H7 (cell line): ENCODE data around the gene CYP17A1. TPM values are rescaled to one million over a fixed set of nuclear protein-coding genes. Genes with fewer than 3 reads are reported as not detected.
"Not testable (repeated sequence)": the region's sequence is repeated elsewhere in the genome, so short reads cannot be mapped to it uniquely, and the experiment has no call there.

Source experiments
- DNase-seq: peaks from one replicate; pipeline ENCODE4 v3.0.0; 2012
- H3K27me3 ChIP-seq: 2 replicates; pipeline ENCODE4 v1.6.0; 2011; ENCODE audit warnings: mild to moderate bottlenecking, low read length; ENCODE audit not compliant: control insufficient read depth, insufficient read depth
- H3K36me3 ChIP-seq: replicated peaks from 2 replicates; pipeline ENCODE4 v1.5.1; 2011; ENCODE audit warnings: low read length; ENCODE audit not compliant: control insufficient read depth, insufficient read depth
- H3K4me3 ChIP-seq: 2 replicates; pipeline ENCODE4 v1.5.1; 2011; ENCODE audit warnings: low read depth, mild to moderate bottlenecking, control low read depth, low read length, moderate library complexity; ENCODE audit not compliant: insufficient read depth
- total RNA-seq: library from RNA; depleted of rRNA; stranded (reverse); fragments of >200 nt; shearing (Covaris generic); gene quantifications from 2 replicates; pipeline ENCODE4 v1.2.3, GENCODE V29; 2014; rRNA removed

Gene CYP17A1, protein sequence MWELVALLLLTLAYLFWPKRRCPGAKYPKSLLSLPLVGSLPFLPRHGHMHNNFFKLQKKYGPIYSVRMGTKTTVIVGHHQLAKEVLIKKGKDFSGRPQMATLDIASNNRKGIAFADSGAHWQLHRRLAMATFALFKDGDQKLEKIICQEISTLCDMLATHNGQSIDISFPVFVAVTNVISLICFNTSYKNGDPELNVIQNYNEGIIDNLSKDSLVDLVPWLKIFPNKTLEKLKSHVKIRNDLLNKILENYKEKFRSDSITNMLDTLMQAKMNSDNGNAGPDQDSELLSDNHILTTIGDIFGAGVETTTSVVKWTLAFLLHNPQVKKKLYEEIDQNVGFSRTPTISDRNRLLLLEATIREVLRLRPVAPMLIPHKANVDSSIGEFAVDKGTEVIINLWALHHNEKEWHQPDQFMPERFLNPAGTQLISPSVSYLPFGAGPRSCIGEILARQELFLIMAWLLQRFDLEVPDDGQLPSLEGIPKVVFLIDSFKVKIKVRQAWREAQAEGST
- not detected in 2 replicates for total RNA-seq

GRCh38 chr10:102837230-102837721 is at the start of gene CYP17A1:
Gene CYP17A1, minus strand, starts transcription at chr10:102837413. Its CDS starts 52 bp downstream, at chr10:102837361.
- no peaks in the 10 kb centered on the region for H3K27me3 ChIP-seq
- no peaks in the 10 kb centered on the region for H3K36me3 ChIP-seq
- no peak within 1 kb of the TSS for H3K4me3 ChIP-seq
- no peak for DNase-seq

GRCh38 chr10:102880256-102880655 is 43.0 kb upstream of the CYP17A1 start:
- Histone ChIP-seq H3K4me3 (no peak overlapping the region), H3K36me3 (no peaks in the 10 kb centered on the region; the same call in 1 of the 2 replicates), H3K27me3 (no peaks in the 10 kb centered on the region)
- no peak for DNase-seq

DNA sequence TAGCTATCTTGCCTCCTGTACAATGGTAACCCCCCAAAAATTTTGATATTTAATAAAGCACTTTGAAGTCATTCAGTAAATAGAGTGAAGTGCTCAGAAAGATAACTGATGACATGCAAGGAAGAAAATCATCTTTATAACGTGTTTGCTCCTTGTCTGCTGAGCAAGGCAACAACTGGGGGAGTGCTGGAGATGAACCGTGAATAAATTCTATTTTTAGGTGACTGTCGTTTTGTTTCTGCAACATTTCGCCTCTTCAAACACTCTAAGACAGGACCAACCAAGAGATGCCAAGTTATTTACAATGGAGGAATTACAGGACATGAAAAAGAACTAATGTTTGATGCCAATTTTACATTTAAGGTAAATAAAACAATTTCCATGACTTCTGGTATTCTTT is 41.4 kb upstream of the CYP17A1 start:
- no peaks in the 10 kb centered on the region for H3K27me3 ChIP-seq
- no peak overlapping the region for H3K4me3 ChIP-seq
- no peak for DNase-seq
- no peaks in the 10 kb centered on the region; the same call in 1 of the 2 replicates for H3K36me3 ChIP-seq

DNA sequence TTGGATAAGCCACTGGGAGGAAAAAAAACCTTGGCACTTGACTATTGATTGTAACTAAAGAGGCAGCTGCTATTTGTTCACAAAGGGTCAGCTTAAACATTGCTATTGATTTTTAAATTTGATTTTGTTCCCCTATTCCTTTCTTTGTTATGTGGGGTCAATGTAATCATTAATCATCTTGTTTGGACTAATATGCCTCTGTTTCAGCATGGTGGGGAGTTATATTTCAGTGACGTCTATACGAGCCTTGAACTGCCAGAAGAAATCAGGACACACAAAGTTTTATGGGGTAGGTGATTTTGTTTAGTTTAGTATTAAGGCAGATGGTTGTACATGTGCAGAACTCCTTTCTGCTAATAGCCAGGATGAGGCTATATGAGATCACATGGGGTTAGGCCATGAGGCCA is 39.5 kb upstream of the CYP17A1 start:
- H3K4me3 ChIP-seq = no peak overlapping the region
- no peaks in the 10 kb centered on the region; the same call in 1 of the 2 replicates for H3K36me3 ChIP-seq
- DNase-seq = no peak
- no peaks in the 10 kb centered on the region for H3K27me3 ChIP-seq

- Histone ChIP-seq H3K4me3 (no peak overlapping the region), H3K36me3 (no peaks in the 10 kb centered on the region), H3K27me3 (peaks cover 5% of the 10 kb centered on the region; the same call in 1 of the 2 replicates)
- DNase-seq = no peak
Observed at GRCh38 chr10:102872163-102872562, 35.0 kb upstream of the CYP17A1 start.

GRCh38 chr10:102870221-102870620 is 33.0 kb upstream of the CYP17A1 start:
- no peak for DNase-seq

DNA sequence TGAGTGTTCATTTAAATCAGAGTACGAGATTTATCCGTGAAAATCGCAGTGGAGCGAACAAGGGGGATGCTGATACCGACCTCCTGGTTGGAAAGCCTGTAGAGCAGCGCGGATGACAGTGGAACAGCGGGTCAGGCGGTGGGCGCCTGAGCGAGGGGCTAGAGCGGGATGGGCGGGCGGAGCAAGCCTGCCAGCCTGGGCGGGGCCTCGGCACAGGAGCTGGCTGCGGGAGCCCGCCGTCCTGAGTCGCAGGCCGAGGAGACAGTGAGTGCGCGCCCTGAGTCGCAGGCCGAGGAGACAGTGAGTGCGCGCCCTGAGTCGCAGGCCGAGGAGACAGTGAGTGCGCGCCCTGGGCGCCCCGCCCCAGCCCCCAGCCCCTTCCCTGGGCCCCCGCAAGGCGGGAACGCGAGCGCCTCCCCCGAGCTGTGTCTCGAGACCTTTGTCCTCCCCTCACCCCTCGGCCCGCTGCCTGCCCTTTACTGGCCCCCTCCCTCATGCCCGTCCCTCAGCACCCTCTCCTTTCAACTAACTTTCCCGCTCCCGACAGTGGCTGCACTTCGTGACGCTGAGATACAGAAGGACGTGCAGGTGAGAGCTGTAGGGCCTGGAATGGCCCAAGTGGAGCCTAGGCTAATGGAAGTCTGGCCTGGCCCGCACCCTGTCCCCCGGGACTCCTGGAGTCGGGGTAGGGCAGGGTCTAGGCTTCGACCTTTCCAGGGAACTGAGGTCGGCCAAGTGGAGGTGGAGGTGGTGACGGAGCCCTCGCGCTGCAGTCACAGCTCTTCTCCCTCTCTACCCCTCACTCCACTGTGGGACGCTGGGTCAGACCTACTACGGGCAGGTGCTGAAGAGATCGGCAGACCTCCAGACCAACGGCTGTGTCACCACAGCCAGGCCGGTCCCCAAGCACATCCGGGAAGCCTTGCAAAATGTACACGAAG is 32.3 kb upstream of the CYP17A1 start, which contains the start of gene AS3MT:
TSS of gene AS3MT (plus strand) at position 213 of the 941 bp plus-strand sequence. CDS start at position 336, 123 bp downstream.
- H3K27me3 ChIP-seq = peaks cover 5% of the 10 kb centered on the region; the same call in 1 of the 2 replicates
- peak; percentile 94 for DNase-seq
- no peaks in the 10 kb centered on the region for H3K36me3 ChIP-seq

More at GRCh38 chr10:102870221-102870620, 33.0 kb upstream of the CYP17A1 start:
- Histone ChIP-seq H3K36me3 (no peaks in the 10 kb centered on the region), H3K4me3 (peak overlapping the region; percentile 61), H3K27me3 (peaks cover 5% of the 10 kb centered on the region; the same call in 1 of the 2 replicates)

GRCh38 chr10:102868911-102869257 is 31.7 kb upstream of the CYP17A1 start:
- peak; percentile 50 for DNase-seq
- no peaks in the 10 kb centered on the region for H3K36me3 ChIP-seq

More for the DNA sequence above, 32.3 kb upstream of the CYP17A1 start, which contains the start of gene AS3MT:
- peak within 1 kb of the TSS; percentile 61 for H3K4me3 ChIP-seq

DNA sequence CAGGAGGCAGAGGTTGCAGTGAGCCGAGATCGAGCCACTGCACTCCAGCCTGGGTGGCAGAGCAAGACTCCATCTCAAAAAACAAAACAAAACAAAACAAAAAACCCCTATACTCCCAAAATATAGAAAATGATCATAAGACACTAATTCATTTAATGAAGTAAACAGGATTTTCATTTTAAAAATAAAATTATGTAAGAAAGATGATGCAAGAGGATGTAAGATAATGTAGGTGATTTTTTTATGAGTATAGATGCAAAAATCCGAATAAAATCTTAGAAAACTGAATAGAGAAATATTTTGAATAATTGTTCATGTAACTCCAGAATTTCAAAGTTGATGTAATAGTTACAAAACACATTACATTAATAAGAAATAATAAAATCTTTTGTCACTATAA is 28.4 kb upstream of the CYP17A1 start:
- H3K4me3 ChIP-seq = no peak overlapping the region
- H3K27me3 ChIP-seq = peaks cover 5% of the 10 kb centered on the region; the same call in 1 of the 2 replicates
- DNase-seq = no peak
- no peaks in the 10 kb centered on the region for H3K36me3 ChIP-seq

More at GRCh38 chr10:102868911-102869257, 31.7 kb upstream of the CYP17A1 start:
- H3K4me3 ChIP-seq = peak overlapping the region; percentile 61
- peaks cover 5% of the 10 kb centered on the region; the same call in 1 of the 2 replicates for H3K27me3 ChIP-seq

DNA sequence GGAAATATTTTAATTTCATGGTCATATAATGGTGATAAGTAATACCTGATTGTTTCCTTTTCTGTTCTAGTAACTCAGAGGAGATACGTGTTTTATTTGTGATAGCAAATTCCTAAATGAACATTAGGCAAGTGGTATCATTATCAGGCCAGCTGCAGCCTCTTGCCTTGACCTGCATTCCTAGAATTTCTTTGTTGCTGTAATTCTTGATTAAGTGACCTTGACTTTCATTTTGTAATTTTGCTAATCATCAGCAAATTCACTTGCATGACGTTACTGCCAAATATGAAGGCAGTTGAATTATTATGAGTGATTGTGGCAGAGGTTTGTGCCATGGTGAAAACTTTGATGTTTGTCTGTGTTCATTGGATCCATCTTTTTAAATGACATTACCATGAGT is 26.4 kb upstream of the CYP17A1 start:
- no peak for DNase-seq
- Histone ChIP-seq H3K36me3 (no peaks in the 10 kb centered on the region), H3K4me3 (no peak overlapping the region), H3K27me3 (no peaks in the 10 kb centered on the region)

GRCh38 chr10:102859911-102860310 is 22.7 kb upstream of the CYP17A1 start:
- H3K36me3 ChIP-seq = no peaks in the 10 kb centered on the region
- no peak overlapping the region for H3K4me3 ChIP-seq
- no peak for DNase-seq
- H3K27me3 ChIP-seq = no peaks in the 10 kb centered on the region

DNA sequence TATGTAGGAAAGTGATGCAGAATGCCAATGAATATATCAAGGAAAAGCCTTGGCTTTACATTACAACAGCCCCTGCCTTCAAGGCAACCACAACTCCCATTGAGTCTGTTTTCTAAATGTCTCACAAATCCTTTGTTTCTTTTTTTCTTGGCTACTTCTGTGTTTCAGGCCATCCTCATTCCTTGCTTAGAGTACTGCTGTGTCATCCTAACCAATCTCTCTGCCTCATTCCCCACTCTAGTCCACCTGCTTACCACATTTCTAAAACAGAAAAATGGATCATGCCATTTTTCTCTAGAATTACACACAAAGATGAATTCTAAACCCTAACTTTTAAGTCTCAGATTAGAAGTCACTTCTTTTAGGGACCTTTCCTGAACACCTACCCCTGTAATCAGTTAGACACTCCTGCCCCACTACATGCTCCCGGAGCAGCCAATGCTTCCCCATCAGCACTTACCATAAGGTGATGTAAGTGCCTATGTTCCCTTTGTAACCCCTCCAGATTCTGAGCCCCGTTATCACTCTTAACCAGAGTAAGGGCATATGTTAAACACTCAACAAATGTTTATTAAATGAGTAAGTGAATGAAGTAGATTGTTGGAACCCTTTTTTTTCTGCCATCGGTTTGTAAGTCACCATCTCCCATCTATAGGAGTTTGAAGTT is 19.7 kb upstream of the CYP17A1 start:
- DNase-seq = no peak
- Histone ChIP-seq H3K36me3 (no peaks in the 10 kb centered on the region), H3K27me3 (no peaks in the 10 kb centered on the region)

DNA sequence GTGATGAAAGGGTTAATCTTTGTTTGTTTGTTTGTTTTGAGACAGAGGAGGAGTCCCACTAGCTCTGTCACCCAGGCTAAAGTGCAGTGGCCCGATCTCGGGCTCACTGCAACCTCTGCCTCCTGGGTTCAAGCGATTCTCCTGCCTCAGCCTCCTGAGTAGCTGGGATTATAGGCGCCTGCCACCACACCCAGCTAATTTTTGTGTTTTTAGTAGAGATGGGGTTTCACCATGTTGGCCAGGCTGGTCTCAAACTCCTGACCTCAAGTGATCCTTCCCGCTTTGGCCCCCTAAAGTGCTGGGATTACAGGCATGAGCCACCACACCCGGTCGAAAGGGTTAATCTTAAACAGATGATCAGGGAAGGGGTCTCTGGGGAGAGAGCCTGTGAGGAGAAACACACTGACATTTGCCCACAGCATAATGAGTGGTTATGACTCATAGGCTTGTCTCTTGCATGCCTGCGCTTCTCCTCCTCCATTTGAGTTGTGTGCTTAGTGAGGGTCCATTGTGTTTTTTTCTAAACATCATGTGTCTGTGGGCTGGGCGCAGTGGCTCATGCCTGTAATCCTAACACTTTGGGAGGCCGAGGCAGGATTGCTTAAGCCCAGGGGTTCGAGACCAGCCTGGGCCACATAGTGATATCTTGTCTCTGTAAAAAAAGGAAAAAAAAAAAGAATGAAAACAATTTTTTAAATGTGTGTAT is 18.7 kb upstream of the CYP17A1 start:
- not testable (repeated sequence) for DNase-seq, H3K27me3 ChIP-seq, H3K36me3 ChIP-seq, H3K4me3 ChIP-seq

More for the DNA sequence above, 19.7 kb upstream of the CYP17A1 start:
- H3K4me3 ChIP-seq = no peak overlapping the region
